GM10847 (cell line): ENCODE results near the gene COL5A1.

Experiments used
- POLR2A ChIP-seq: IDR thresholded peaks from 2 replicates; pipeline ENCODE4 v1.6.1; 2011; ENCODE audit not compliant: insufficient read length; ENCODE audit errors: extremely low read depth

COL5A1 gene

GRCh38 chr9:134602547-134603362 is 38.8 kb upstream of the COL5A1 start:
- TF ChIP-seq POLR2A: no peak

GRCh38 chr9:134604834-134605233 is 36.8 kb upstream of the COL5A1 start:
- TF ChIP-seq POLR2A: no peak

GRCh38 chr9:134605351-134605965 is 36.1 kb upstream of the COL5A1 start:
- no peak for TF ChIP-seq POLR2A

GRCh38 chr9:134605966-134606357 is 35.6 kb upstream of the COL5A1 start:
- no peak for TF ChIP-seq POLR2A

- TF ChIP-seq POLR2A: no peak
Observed at GRCh38 chr9:134606951-134607731, 34.5 kb upstream of the COL5A1 start.

- TF ChIP-seq POLR2A: no peak
Observed at GRCh38 chr9:134607971-134608370, 33.6 kb upstream of the COL5A1 start.

- TF ChIP-seq POLR2A: no peak
Observed at GRCh38 chr9:134611046-134611445, 30.6 kb upstream of the COL5A1 start.

GRCh38 chr9:134612309-134612708 is 29.3 kb upstream of the COL5A1 start:
- no peak for TF ChIP-seq POLR2A

GRCh38 chr9:134612715-134613114 is 28.9 kb upstream of the COL5A1 start:
- no peak for TF ChIP-seq POLR2A

- no peak for TF ChIP-seq POLR2A
Observed at GRCh38 chr9:134614256-134614655, 27.3 kb upstream of the COL5A1 start.

GRCh38 chr9:134616341-134616740 is 25.3 kb upstream of the COL5A1 start:
- TF ChIP-seq POLR2A: no peak

GRCh38 chr9:134617246-134617645 is 24.4 kb upstream of the COL5A1 start:
- TF ChIP-seq POLR2A: no peak

GRCh38 chr9:134617836-134618162 is 23.8 kb upstream of the COL5A1 start:
- no peak for TF ChIP-seq POLR2A

- no peak for TF ChIP-seq POLR2A
Observed at GRCh38 chr9:134618163-134618832, 23.3 kb upstream of the COL5A1 start.

GRCh38 chr9:134618833-134619447 is 22.7 kb upstream of the COL5A1 start:
- no peak for TF ChIP-seq POLR2A
